Subcutaneous abdominal adipose tissue (tissue), 5 donors: ENCODE data around the gene LST1.
A peak's percentile ranks its signal among the peaks of the same experiment; 100 is the strongest.

Experiments
- H3K27ac ChIP-seq: one replicate; pipeline ENCODE4 v1.7.0; 2013; ENCODE audit warnings: low read depth, mild to moderate bottlenecking, inconsistent platforms, low read length, moderate library complexity
- H3K27me3 ChIP-seq, 5 donors: one replicate each; pipeline ENCODE4 v1.7.0; 2013; ENCODE audit warnings: low read length in 5 of 5, inconsistent platforms in 1 of 5; ENCODE audit not compliant: control insufficient read depth in 5 of 5, insufficient read depth in 4 of 5
- H3K36me3 ChIP-seq, 5 donors: one replicate each; pipeline ENCODE4 v1.7.0; 2013; ENCODE audit warnings: low read length in 5 of 5; ENCODE audit not compliant: control insufficient read depth in 5 of 5, insufficient read depth in 5 of 5
- H3K4me1 ChIP-seq, 5 donors: one replicate each; pipeline ENCODE4 v1.7.0; 2013; ENCODE audit warnings: low read length in 5 of 5, mild to moderate bottlenecking in 3 of 5, moderate library complexity in 1 of 5; ENCODE audit not compliant: control insufficient read depth in 5 of 5, insufficient read depth in 5 of 5
- H3K4me3 ChIP-seq, 5 donors: one replicate each; pipeline ENCODE4 v1.7.0; 2013; ENCODE audit warnings: low read length in 5 of 5, low read depth in 1 of 5
- H3K9ac ChIP-seq, 5 donors: one replicate each; pipeline ENCODE4 v1.7.0; 2013; ENCODE audit warnings: low read length in 5 of 5, mild to moderate bottlenecking in 4 of 5, moderate library complexity in 3 of 5
- H3K9me3 ChIP-seq, 5 donors: one replicate each; pipeline ENCODE4 v1.7.0; 2013; ENCODE audit warnings: low read length in 5 of 5; ENCODE audit not compliant: control insufficient read depth in 5 of 5
- donor health status: healthy.
- donor health status: healthy.
- donor health status: healthy.
- donor health status: healthy.
- donor health status: healthy.

Gene LST1

DNA sequence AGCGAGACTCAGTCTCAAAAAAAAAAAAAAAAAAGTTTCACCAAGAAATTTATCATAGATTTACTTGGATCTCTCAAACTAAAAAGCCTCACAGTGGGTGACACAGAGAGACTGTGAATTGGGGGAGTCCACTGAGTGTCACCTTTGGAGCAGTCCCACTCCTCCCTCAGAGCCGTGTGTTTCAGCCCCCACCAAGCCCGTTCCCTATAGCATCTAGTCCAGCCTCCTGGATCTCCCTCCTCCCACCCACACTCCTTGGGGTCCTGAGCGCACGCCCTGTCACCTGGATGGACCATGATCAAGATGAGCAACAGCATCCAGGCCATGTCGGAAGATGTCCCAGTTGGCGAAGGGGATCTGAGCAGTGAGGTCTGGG, 6.3 kb downstream of the LST1 start:
- no peak overlapping the region for H3K9ac ChIP-seq
- no peaks in the 10 kb centered on the region for H3K9me3 ChIP-seq
- peaks cover 0 to 13% (median 3%) of the 10 kb centered on the region in 5 donors for H3K4me1 ChIP-seq
- no peak overlapping the region for H3K4me3 ChIP-seq
- H3K36me3 ChIP-seq: no peaks in the 10 kb centered on the region
- H3K27me3 ChIP-seq: no peaks in the 10 kb centered on the region
- H3K27ac ChIP-seq: no peak overlapping the region

DNA sequence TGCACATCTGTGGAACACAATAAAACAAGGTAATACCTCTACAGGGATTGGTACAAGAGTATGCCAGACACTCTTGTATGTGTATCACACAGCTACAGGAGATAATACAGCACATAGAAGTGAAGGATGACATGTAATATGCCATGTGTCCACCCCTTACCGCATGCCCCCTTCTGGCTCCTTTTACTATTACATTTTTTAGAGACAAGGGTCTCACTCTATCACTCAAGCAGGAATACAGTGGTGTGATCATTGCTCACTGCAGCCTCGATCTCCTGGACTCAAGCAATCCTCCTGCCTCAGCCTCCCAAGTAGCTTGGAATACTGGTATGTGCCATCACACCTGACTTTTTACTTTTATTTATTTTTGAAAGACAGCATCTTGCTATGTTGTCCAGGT, 10.9 kb downstream of the LST1 start:
- Histone ChIP-seq H3K27ac (no peak overlapping the region), H3K4me3 (no peak overlapping the region), H3K9me3 (no peaks in the 10 kb centered on the region), H3K36me3 (no peaks in the 10 kb centered on the region), H3K27me3 (no peaks in the 10 kb centered on the region), H3K4me1 (peaks cover 0 to 3% (median 0%) of the 10 kb centered on the region in 5 donors), H3K9ac (no peak overlapping the region)

DNA sequence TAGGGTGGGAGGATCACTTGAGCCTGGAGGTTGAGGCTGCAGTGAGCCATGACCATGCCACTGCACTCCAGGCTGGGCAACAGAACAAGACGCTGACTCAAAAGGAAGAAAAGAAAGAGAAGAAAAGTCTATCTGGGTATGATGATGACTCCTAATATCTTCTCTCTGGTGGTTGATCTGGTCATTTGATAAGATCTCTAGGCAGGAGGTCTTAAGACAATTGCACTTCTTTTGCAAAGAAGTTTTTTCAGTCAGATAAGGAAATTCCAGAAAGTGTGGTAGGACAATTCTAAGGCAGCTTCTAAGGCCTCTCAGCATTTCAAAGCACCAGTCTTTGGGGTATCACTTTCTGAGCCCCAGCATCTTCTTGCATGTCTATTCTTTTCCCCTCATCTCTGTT, 21.2 kb downstream of the LST1 start:
- Histone ChIP-seq H3K27ac (no peak overlapping the region), H3K4me3 (no peak overlapping the region), H3K9ac (no peak overlapping the region), H3K36me3 (no peaks in the 10 kb centered on the region), H3K27me3 (no peaks in the 10 kb centered on the region), H3K9me3 (no peaks in the 10 kb centered on the region), H3K4me1 (no peaks in the 10 kb centered on the region)

DNA sequence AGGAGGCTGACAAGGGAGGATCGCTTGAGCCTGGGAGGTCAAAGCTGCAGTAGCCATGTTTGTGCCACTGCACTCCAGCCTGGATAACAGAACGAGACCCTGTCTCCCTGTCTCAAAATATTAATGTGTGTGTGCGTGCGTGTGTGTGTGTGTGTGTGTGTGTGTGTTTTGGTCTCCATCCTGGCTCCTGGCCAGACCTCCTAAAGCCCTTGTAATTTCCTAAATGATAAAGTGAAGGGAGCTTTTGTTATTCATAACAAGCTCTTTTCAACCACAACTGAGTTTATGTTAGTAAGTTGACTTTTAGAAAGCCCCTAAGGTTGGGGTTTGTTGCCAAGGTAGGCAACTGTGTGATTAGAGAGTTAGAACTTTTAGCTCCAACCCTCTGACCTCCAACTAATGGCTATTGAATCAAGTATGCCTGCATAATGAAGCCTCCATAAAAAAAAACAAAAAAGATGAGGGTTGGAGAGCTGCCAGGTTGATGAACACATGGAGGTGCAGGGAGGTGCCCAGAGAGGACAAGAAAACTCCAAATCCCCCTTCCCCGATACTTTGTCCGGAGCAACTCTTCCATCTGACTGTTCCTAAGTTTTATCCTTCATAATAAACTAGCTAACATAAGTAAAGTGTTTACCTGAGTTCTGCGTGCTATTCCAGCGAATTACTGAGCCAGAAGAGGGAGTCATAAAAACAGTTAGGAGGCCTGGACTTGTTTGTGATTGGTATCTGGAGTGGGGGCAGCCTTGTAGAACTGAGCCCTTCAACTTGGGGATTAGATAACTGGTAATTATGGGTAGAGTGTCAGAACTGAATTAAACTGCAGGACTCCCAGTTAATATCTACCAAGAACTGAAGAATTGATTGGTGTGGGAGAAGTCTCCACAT, 23.7 kb downstream of the LST1 start:
- no peaks in the 10 kb centered on the region for H3K9me3 ChIP-seq
- no peak overlapping the region for H3K9ac ChIP-seq
- H3K4me3 ChIP-seq: no peak overlapping the region
- no peak overlapping the region for H3K27ac ChIP-seq
- H3K27me3 ChIP-seq: no peaks in the 10 kb centered on the region
- H3K4me1 ChIP-seq: no peaks in the 10 kb centered on the region
- no peaks in the 10 kb centered on the region for H3K36me3 ChIP-seq

DNA sequence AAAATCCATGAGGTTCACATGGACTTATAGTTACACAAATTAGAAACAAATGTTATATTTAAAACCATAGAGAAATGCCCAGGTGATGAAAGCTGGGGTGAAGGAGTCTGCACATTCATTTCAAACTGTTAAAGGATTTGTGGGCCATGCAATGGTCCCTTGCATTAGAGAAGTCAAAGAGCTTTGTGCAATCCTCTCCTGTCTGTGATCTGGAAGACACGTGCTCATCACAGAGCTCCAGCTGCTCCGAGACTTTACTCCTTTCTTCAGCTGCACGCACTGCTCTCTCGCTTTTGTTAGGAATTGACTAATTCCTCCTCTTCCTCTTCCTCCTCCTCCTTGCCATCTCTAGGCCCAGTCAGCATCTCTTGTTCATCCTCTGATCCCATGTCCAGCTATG, 24.9 kb downstream of the LST1 start:
- Histone ChIP-seq H3K27ac (no peak overlapping the region), H3K4me1 (peaks cover 0 to 3% (median 0%) of the 10 kb centered on the region in 5 donors), H3K9me3 (no peaks in the 10 kb centered on the region), H3K9ac (no peak overlapping the region), H3K36me3 (no peaks in the 10 kb centered on the region), H3K27me3 (no peaks in the 10 kb centered on the region), H3K4me3 (no peak overlapping the region)

DNA sequence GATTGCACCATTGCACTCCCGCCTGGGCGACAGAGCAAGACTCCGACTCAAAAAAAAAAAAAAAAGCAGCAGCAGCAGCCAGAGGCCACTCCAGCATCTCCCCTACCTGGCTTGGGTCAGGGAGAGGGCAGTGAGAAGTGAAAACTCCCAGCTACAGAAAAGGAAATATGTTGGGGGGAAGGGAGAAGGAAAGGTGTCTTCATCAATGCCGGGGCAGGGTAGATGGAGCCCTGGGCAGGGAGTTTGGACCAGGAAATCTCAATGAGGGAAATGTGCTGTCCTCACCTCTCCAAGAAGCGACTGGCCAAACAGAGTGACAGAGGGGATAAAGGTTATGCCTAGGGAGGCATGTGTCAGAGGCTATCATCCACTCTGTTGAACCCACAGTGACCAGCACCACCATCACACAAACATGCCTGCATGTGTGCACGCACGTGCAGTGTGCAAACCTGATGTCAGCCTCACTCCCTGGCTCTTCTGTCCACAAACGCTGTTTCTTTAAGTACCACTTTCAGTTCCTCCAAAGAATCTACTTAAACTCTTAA, 28.1 kb downstream of the LST1 start:
- Histone ChIP-seq H3K36me3 (no peaks in the 10 kb centered on the region), H3K27ac (no peak overlapping the region), H3K9me3 (no peaks in the 10 kb centered on the region), H3K9ac (no peak overlapping the region), H3K4me1 (peaks cover 0 to 14% (median 0%) of the 10 kb centered on the region in 5 donors), H3K27me3 (no peaks in the 10 kb centered on the region), H3K4me3 (no peak overlapping the region)

DNA sequence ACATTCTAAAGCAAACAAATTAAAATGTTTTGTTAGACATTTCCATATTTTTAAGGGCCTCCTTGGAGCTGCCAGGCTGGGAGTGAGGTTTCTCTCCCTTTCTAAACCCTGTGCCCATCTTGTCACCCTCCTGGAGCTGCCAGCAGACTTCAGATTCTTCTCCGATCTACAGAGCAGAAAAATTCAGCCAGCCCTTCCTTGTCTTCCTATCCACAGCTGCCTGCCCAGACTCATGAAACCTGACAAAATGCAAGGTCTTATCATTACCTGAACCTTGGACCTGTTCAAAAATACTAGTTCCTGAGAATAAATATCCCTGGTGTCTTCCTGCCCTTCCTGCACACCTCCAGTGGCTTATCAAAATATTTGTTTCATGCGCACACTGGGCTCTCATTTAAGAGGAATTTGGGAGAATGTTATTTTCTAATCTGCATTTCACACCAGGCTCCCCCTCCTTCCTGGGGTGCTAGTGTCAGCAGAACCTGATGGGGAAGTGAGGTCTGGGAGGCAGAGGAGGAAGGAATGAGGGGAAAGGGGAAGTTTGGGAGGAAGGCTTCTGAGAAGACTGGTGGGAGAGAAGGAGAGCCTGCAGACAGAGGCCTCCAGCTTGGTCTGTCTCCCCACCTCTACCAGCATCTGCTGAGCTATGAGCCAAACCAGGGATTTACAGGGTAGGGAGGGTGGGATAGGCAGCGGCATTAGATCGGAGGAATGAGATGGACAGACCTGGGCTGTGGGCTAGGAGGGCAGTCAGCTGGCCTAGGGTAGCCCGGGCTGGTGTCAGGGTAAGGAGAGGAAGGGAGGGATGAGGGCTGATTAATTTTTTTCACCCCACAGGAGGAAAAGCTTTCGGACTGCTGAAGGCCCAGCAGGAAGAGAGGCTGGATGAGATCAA, 28.9 kb downstream of the LST1 start, which contains the start of gene AIF1:
AIF1 (plus strand) TSS at position 551 of the 895 bp plus-strand sequence; CDS start at position 647, 96 bp downstream.
- H3K9ac ChIP-seq: peak within 1 kb of the TSS in 3 of 5 donors; percentile 26 to 47 (median 37)

DNA sequence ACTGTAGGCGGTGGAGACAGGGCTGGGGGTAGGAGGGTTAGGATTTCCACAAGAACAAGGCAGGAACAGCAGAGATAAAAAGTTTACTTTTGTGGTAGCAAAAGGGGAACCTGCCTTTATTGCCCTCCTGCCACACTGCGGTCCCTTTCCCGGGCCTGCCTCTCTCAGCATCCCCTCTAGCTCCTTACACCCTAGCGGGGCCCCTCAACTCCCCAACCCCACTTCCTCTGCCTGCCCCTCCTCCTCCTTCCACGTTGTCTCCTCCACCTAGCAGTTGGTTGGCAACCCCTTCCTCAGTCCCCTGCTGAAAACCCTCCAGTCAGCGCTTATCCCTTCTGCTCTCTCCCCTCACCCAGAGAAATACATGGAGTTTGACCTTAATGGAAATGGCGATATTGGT, 29.7 kb downstream of the LST1 start:
- Histone ChIP-seq H3K27ac (no peak overlapping the region), H3K9me3 (no peaks in the 10 kb centered on the region), H3K4me1 (peaks cover 0 to 18% (median 3%) of the 10 kb centered on the region in 5 donors), H3K9ac (peak overlapping the region in 3 of 5 donors; percentile 26 to 47 (median 37)), H3K4me3 (peak overlapping the region; percentile 17 to 47 (median 44)), H3K36me3 (no peaks in the 10 kb centered on the region), H3K27me3 (no peaks in the 10 kb centered on the region)

More for the DNA sequence above, 28.9 kb downstream of the LST1 start, which contains the start of gene AIF1:
- H3K4me3 ChIP-seq: peak within 1 kb of the TSS; percentile 17 to 47 (median 44)
- H3K36me3 ChIP-seq: no peaks in the 10 kb centered on the region
- H3K4me1 ChIP-seq: peaks cover 0 to 18% (median 3%) of the 10 kb centered on the region in 5 donors
- no peaks in the 10 kb centered on the region for H3K27me3 ChIP-seq
- no peak within 1 kb of the TSS for H3K27ac ChIP-seq
- no peaks in the 10 kb centered on the region for H3K9me3 ChIP-seq

DNA sequence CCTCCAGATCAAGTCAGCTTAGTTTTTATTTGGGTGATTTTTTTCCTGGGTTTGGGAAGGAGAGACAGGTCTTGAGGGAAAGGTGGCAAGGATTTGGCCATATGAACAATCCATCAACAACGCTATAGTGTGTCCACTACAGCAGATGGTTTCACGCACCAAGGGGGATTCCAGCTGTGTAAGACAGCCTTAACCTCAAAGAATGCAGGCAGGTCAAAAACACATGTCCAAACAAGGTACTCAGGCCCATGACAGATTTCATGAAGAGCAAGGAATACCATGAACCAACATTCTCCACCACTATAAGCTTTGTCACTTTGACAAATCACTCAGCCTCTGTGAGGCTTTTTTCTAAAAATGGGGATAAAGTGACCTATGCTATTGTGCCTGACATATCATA, 30.9 kb downstream of the LST1 start:
- peaks cover 0 to 30% (median 14%) of the 10 kb centered on the region in 5 donors for H3K4me1 ChIP-seq
- no peak overlapping the region for H3K27ac ChIP-seq
- no peak overlapping the region for H3K4me3 ChIP-seq
- H3K36me3 ChIP-seq: no peaks in the 10 kb centered on the region
- H3K27me3 ChIP-seq: no peaks in the 10 kb centered on the region
- no peak overlapping the region for H3K9ac ChIP-seq
- H3K9me3 ChIP-seq: no peaks in the 10 kb centered on the region
